ENCODE measurements around the gene EML6. TPM values are rescaled to one million over a fixed set of nuclear protein-coding genes. Genes with fewer than 3 reads are reported as not detected.

EML6 gene
- total RNA-seq, 3 donors from 2014 or later (not counting 1 experiment from before 2014, with no cell fraction given): 1.7 to 3.2 (median 2.4) TPM

GRCh38 chr2:54964816-54965215 lies 241.4 kb downstream of the EML6 start:
- Mint-ChIP-seq H3K4me1 (peaks cover 50 to 51% of the 10 kb centered on the region in 2 donors), H3K36me3 (no peaks in the 10 kb centered on the region), H3K27ac (peak overlapping the region; percentile 74 to 76), H3K9me3 (no peaks in the 10 kb centered on the region), H3K27me3 (ENCODE audit: low read depth in 2 of 2) (no peaks in the 10 kb centered on the region), H3K4me3 (peak overlapping the region; percentile 60)
- peaks cover 22% of the 10 kb centered on the region for H3K4me1 ChIP-seq (ENCODE audit: control insufficient read depth, insufficient read depth, low read length)
- DNase-seq (no peak), ATAC-seq (peak in 2 of 3 donors; percentile 19 to 43)
- no peak overlapping the region for H3K27ac ChIP-seq (ENCODE audit: low read length)
- H3K27me3 ChIP-seq (ENCODE audit: control insufficient read depth, insufficient read depth, low read length): no peaks in the 10 kb centered on the region
- H3K9me3 ChIP-seq (ENCODE audit: control insufficient read depth, insufficient read depth, low read length): no peaks in the 10 kb centered on the region
- TF ChIP-seq CTCF (IDR thresholded peaks at IDR 0.05): no peak
- peaks cover under 1% of the 10 kb centered on the region for H3K36me3 ChIP-seq (ENCODE audit: control insufficient read depth, insufficient read depth, low read length)
- no peak overlapping the region for H3K4me3 ChIP-seq (ENCODE audit: low read length)
- WGBS (ENCODE audit: insufficient coverage): 47% methylated on average over 3 of the region's 4 CpGs
- intact Hi-C loops (cut with micrococcal nuclease): no loop called here

- H3K4me3 ChIP-seq (ENCODE audit: low read length): no peak overlapping the region
- H3K27ac ChIP-seq (ENCODE audit: low read length): no peak overlapping the region
- no peak for ATAC-seq
- intact Hi-C loops (cut with micrococcal nuclease): no loop called here
- no peak for TF ChIP-seq CTCF (IDR thresholded peaks at IDR 0.05)
- Mint-ChIP-seq H3K27ac (peak overlapping the region; percentile 74 to 76), H3K4me1 (peaks cover 50 to 57% of the 10 kb centered on the region in 2 donors), H3K4me3 (peak overlapping the region; percentile 60), H3K27me3 (ENCODE audit: low read depth in 2 of 2) (no peaks in the 10 kb centered on the region), H3K36me3 (no peaks in the 10 kb centered on the region), H3K9me3 (no peaks in the 10 kb centered on the region)
- peaks cover 22% of the 10 kb centered on the region for H3K4me1 ChIP-seq (ENCODE audit: control insufficient read depth, insufficient read depth, low read length)
- DNase-seq: no peak
- H3K27me3 ChIP-seq (ENCODE audit: control insufficient read depth, insufficient read depth, low read length): no peaks in the 10 kb centered on the region
- no peaks in the 10 kb centered on the region for H3K9me3 ChIP-seq (ENCODE audit: control insufficient read depth, insufficient read depth, low read length)
- 97% methylated on average over 6 of the region's 6 CpGs for WGBS (ENCODE audit: insufficient coverage)
- H3K36me3 ChIP-seq (ENCODE audit: control insufficient read depth, insufficient read depth, low read length): peaks cover 3% of the 10 kb centered on the region
Measured at GRCh38 chr2:54965425-54965824, 242.0 kb downstream of the EML6 start.

GRCh38 chr2:54966165-54966832 lies 242.8 kb downstream of the EML6 start:
- Mint-ChIP-seq H3K4me3 (peak overlapping the region; percentile 60), H3K27ac (peak overlapping the region; percentile 74 to 76), H3K4me1 (peaks cover 58 to 65% of the 10 kb centered on the region in 2 donors), H3K9me3 (no peaks in the 10 kb centered on the region), H3K27me3 (ENCODE audit: low read depth in 2 of 2) (no peaks in the 10 kb centered on the region), H3K36me3 (no peaks in the 10 kb centered on the region)
- TF ChIP-seq CTCF (IDR thresholded peaks at IDR 0.05): no peak
- intact Hi-C loops (cut with micrococcal nuclease): no loop called here
- Histone ChIP-seq H3K36me3 (ENCODE audit: control insufficient read depth, insufficient read depth, low read length) (peaks cover 3% of the 10 kb centered on the region), H3K27ac (ENCODE audit: low read length) (no peak overlapping the region), H3K4me3 (ENCODE audit: low read length) (no peak overlapping the region), H3K4me1 (ENCODE audit: control insufficient read depth, insufficient read depth, low read length) (peaks cover 22% of the 10 kb centered on the region), H3K27me3 (ENCODE audit: control insufficient read depth, insufficient read depth, low read length) (no peaks in the 10 kb centered on the region), H3K9me3 (ENCODE audit: control insufficient read depth, insufficient read depth, low read length) (no peaks in the 10 kb centered on the region)
- peak; percentile 42 to 59 (median 42) for ATAC-seq
- WGBS (ENCODE audit: insufficient coverage): 71% methylated on average over 7 of the region's 8 CpGs
- no peak for DNase-seq

- WGBS (ENCODE audit: insufficient coverage): 96% methylated on average over 3 of the region's 3 CpGs
Measured at GRCh38 chr2:54966837-54967236, 243.4 kb downstream of the EML6 start.

More at GRCh38 chr2:54966837-54967236, 243.4 kb downstream of the EML6 start:
- Histone ChIP-seq H3K27ac (ENCODE audit: low read length) (no peak overlapping the region), H3K36me3 (ENCODE audit: control insufficient read depth, insufficient read depth, low read length) (peaks cover 3% of the 10 kb centered on the region), H3K27me3 (ENCODE audit: control insufficient read depth, insufficient read depth, low read length) (no peaks in the 10 kb centered on the region), H3K9me3 (ENCODE audit: control insufficient read depth, insufficient read depth, low read length) (no peaks in the 10 kb centered on the region), H3K4me3 (ENCODE audit: low read length) (no peak overlapping the region), H3K4me1 (ENCODE audit: control insufficient read depth, insufficient read depth, low read length) (peaks cover 22% of the 10 kb centered on the region)
- intact Hi-C loops (cut with micrococcal nuclease): no loop called here
- peak overlapping the region in 1 of 2 donors; percentile 74 for H3K27ac Mint-ChIP-seq
- ATAC-seq (no peak), DNase-seq (no peak)
- H3K9me3 Mint-ChIP-seq: no peaks in the 10 kb centered on the region
- peaks cover 62 to 69% of the 10 kb centered on the region in 2 donors for H3K4me1 Mint-ChIP-seq
- peak overlapping the region; percentile 60 for H3K4me3 Mint-ChIP-seq
- TF ChIP-seq CTCF (IDR thresholded peaks at IDR 0.05): no peak
- H3K27me3 Mint-ChIP-seq (ENCODE audit: low read depth in 2 of 2): no peaks in the 10 kb centered on the region
- no peaks in the 10 kb centered on the region for H3K36me3 Mint-ChIP-seq
